Activated CD4-positive, alpha-beta T cell treated with anti-CD3 and anti-CD28 coated beads, Interleukin-2, amount 10 ng/mL, durations not matched to agents 24 days and 14 days (primary cell): ENCODE data around the gene DISC1. TPM values are rescaled to one million over a fixed set of nuclear protein-coding genes. Genes with fewer than 3 reads are reported as not detected.

ENCODE experiments used
- DNase-seq: peaks from one replicate; pipeline ENCODE4 v3.0.0; 2022
- H3K27ac Mint-ChIP-seq: one replicate; pipeline ENCODE4 v1.8.0; 2022; ENCODE audit warnings: mild to moderate bottlenecking, mixed read lengths
- H3K27me3 Mint-ChIP-seq: one replicate; pipeline ENCODE4 v1.8.0; 2022; ENCODE audit warnings: mixed read lengths
- H3K36me3 Mint-ChIP-seq: one replicate; pipeline ENCODE4 v1.8.0; 2022; ENCODE audit warnings: low read depth, mild to moderate bottlenecking, mixed read lengths
- H3K4me1 Mint-ChIP-seq: one replicate; pipeline ENCODE4 v1.8.0; 2021; ENCODE audit warnings: mixed read lengths
- H3K4me3 Mint-ChIP-seq: one replicate; pipeline ENCODE4 v1.8.0; 2022; ENCODE audit warnings: mild to moderate bottlenecking, moderate library complexity, mixed read lengths
- H3K9me3 Mint-ChIP-seq: one replicate; pipeline ENCODE4 v1.8.0; 2021; ENCODE audit warnings: mixed read lengths
- intact Hi-C: fragments of 100-400 bp; cut with micrococcal nuclease; formaldehyde crosslinking; loops from one replicate; pipeline ENCODE4 v1.15.1; 2023
- total RNA-seq: library from RNA; stranded (reverse); gene quantifications from 2 replicates; pipeline ENCODE4 v1.2.3, GENCODE V29; 2022

The DISC1 gene
- total RNA-seq, 1 donor from 2014 or later, result 3.1 TPM

GRCh38 chr1:231694465-231695077 is 68.0 kb downstream of the DISC1 start:
- Mint-ChIP-seq H3K27ac (no peak overlapping the region), H3K27me3 (no peaks in the 10 kb centered on the region), H3K36me3 (no peaks in the 10 kb centered on the region), H3K4me3 (no peak overlapping the region), H3K4me1 (peaks cover 5% of the 10 kb centered on the region), H3K9me3 (no peaks in the 10 kb centered on the region)
- no peak for DNase-seq
- intact Hi-C loops, result no loop called here

GRCh38 chr1:231695439-231696255 is 69.1 kb downstream of the DISC1 start:
- intact Hi-C loops, result no loop called here
- Mint-ChIP-seq H3K4me1 (peaks cover 9% of the 10 kb centered on the region), H3K4me3 (no peak overlapping the region), H3K27me3 (no peaks in the 10 kb centered on the region), H3K9me3 (no peaks in the 10 kb centered on the region), H3K27ac (no peak overlapping the region), H3K36me3 (peaks cover 4% of the 10 kb centered on the region)
- DNase-seq, result no peak

- Mint-ChIP-seq H3K27ac (no peak overlapping the region), H3K4me3 (no peak overlapping the region), H3K36me3 (peaks cover 18% of the 10 kb centered on the region), H3K9me3 (no peaks in the 10 kb centered on the region), H3K4me1 (peaks cover 9% of the 10 kb centered on the region), H3K27me3 (no peaks in the 10 kb centered on the region)
- intact Hi-C loops, result no loop called here
- no peak for DNase-seq
Measured at GRCh38 chr1:231699784-231700183, 73.2 kb downstream of the DISC1 start.

- Mint-ChIP-seq H3K36me3 (peaks cover 18% of the 10 kb centered on the region), H3K4me3 (no peak overlapping the region), H3K9me3 (no peaks in the 10 kb centered on the region), H3K4me1 (peaks cover 9% of the 10 kb centered on the region), H3K27me3 (no peaks in the 10 kb centered on the region), H3K27ac (no peak overlapping the region)
- intact Hi-C loops, result no loop called here
- no peak for DNase-seq
Measured at GRCh38 chr1:231701306-231701705, 74.7 kb downstream of the DISC1 start.

- intact Hi-C loops, result no loop called here
- no peak overlapping the region for H3K4me3 Mint-ChIP-seq
- peaks cover 9% of the 10 kb centered on the region for H3K4me1 Mint-ChIP-seq
- H3K36me3 Mint-ChIP-seq, result peaks cover 20% of the 10 kb centered on the region
- no peak for DNase-seq
- H3K27me3 Mint-ChIP-seq, result no peaks in the 10 kb centered on the region
- H3K9me3 Mint-ChIP-seq, result no peaks in the 10 kb centered on the region
- H3K27ac Mint-ChIP-seq, result no peak overlapping the region
Measured at GRCh38 chr1:231702331-231702730, 75.7 kb downstream of the DISC1 start.

- Mint-ChIP-seq H3K9me3 (no peaks in the 10 kb centered on the region), H3K4me3 (no peak overlapping the region), H3K27me3 (no peaks in the 10 kb centered on the region), H3K4me1 (peaks cover 9% of the 10 kb centered on the region), H3K36me3 (peaks cover 20% of the 10 kb centered on the region), H3K27ac (no peak overlapping the region)
- DNase-seq, result no peak
- intact Hi-C loops, result no loop called here
Measured at GRCh38 chr1:231702804-231703203, 76.2 kb downstream of the DISC1 start.

- intact Hi-C loops, result no loop called here
- H3K9me3 Mint-ChIP-seq, result no peaks in the 10 kb centered on the region
- peaks cover 15% of the 10 kb centered on the region for H3K36me3 Mint-ChIP-seq
- H3K27me3 Mint-ChIP-seq, result no peaks in the 10 kb centered on the region
- no peak overlapping the region for H3K4me3 Mint-ChIP-seq
- no peak for DNase-seq
- H3K27ac Mint-ChIP-seq, result no peak overlapping the region
- peaks cover 2% of the 10 kb centered on the region for H3K4me1 Mint-ChIP-seq
Measured at GRCh38 chr1:231705806-231706760, 79.5 kb downstream of the DISC1 start.

GRCh38 chr1:231706934-231707333 is 80.3 kb downstream of the DISC1 start:
- no peak overlapping the region for H3K4me3 Mint-ChIP-seq
- H3K36me3 Mint-ChIP-seq, result peaks cover 15% of the 10 kb centered on the region
- intact Hi-C loops, result no loop called here
- no peaks in the 10 kb centered on the region for H3K9me3 Mint-ChIP-seq
- no peaks in the 10 kb centered on the region for H3K27me3 Mint-ChIP-seq
- H3K4me1 Mint-ChIP-seq, result peaks cover 2% of the 10 kb centered on the region
- no peak for DNase-seq
- no peak overlapping the region for H3K27ac Mint-ChIP-seq

- Mint-ChIP-seq H3K27ac (no peak overlapping the region), H3K4me1 (peaks cover 2% of the 10 kb centered on the region), H3K36me3 (peaks cover 12% of the 10 kb centered on the region), H3K27me3 (no peaks in the 10 kb centered on the region), H3K4me3 (no peak overlapping the region), H3K9me3 (no peaks in the 10 kb centered on the region)
- no peak for DNase-seq
- intact Hi-C loops, result no loop called here
Measured at GRCh38 chr1:231707407-231707806, 80.8 kb downstream of the DISC1 start.

GRCh38 chr1:231708394-231708793 is 81.8 kb downstream of the DISC1 start:
- H3K4me1 Mint-ChIP-seq, result peaks cover 2% of the 10 kb centered on the region
- no peak overlapping the region for H3K27ac Mint-ChIP-seq
- DNase-seq, result no peak
- peaks cover 3% of the 10 kb centered on the region for H3K9me3 Mint-ChIP-seq
- H3K36me3 Mint-ChIP-seq, result peaks cover 9% of the 10 kb centered on the region
- H3K27me3 Mint-ChIP-seq, result no peaks in the 10 kb centered on the region
- intact Hi-C loops, result no loop called here
- no peak overlapping the region for H3K4me3 Mint-ChIP-seq

- H3K27me3 Mint-ChIP-seq, result no peaks in the 10 kb centered on the region
- no peak overlapping the region for H3K27ac Mint-ChIP-seq
- H3K4me3 Mint-ChIP-seq, result no peak overlapping the region
- intact Hi-C loops, result no loop called here
- peaks cover 9% of the 10 kb centered on the region for H3K9me3 Mint-ChIP-seq
- peaks cover 3% of the 10 kb centered on the region for H3K4me1 Mint-ChIP-seq
- no peak for DNase-seq
- peaks cover 2% of the 10 kb centered on the region for H3K36me3 Mint-ChIP-seq
Measured at GRCh38 chr1:231714440-231714839, 87.8 kb downstream of the DISC1 start.

- Mint-ChIP-seq H3K36me3 (peaks cover 2% of the 10 kb centered on the region), H3K4me3 (no peak overlapping the region), H3K27me3 (no peaks in the 10 kb centered on the region), H3K27ac (no peak overlapping the region), H3K9me3 (peaks cover 9% of the 10 kb centered on the region), H3K4me1 (peaks cover 2% of the 10 kb centered on the region)
- no peak for DNase-seq
- intact Hi-C loops, result no loop called here
Measured at GRCh38 chr1:231715816-231716722, 89.5 kb downstream of the DISC1 start.

- no peak for DNase-seq
- intact Hi-C loops, result no loop called here
- Mint-ChIP-seq H3K4me1 (peaks cover 2% of the 10 kb centered on the region), H3K36me3 (peaks cover 2% of the 10 kb centered on the region), H3K27me3 (no peaks in the 10 kb centered on the region), H3K4me3 (no peak overlapping the region), H3K9me3 (peaks cover 9% of the 10 kb centered on the region), H3K27ac (no peak overlapping the region)
Measured at GRCh38 chr1:231716879-231717278, 90.3 kb downstream of the DISC1 start.
